Sigmoid colon (tissue), 4 donors: ENCODE results near the gene CCDC69.

Experiments used
- CTCF ChIP-seq, 4 experiments: fragments of 450-650 bp in 3 of 4; fragments of 200-600 bp in 1 of 4; IDR thresholded peaks; one replicate each; pipeline ENCODE4 v1.5.1; 2016 to 2019; ENCODE audit warnings: antibody characterized with exemption in 4 of 4, mild to moderate bottlenecking in 3 of 4, moderate library complexity in 2 of 4
- POLR2AphosphoS5 ChIP-seq, 4 donors: sonication (generic); formaldehyde crosslinking; IDR thresholded peaks; one replicate each; pipeline ENCODE4 v1.6.1; 2017; ENCODE audit warnings: antibody characterized with exemption in 4 of 4

- TF ChIP-seq POLR2AphosphoS5 (IDR thresholded peaks at IDR 0.05) (no peak), CTCF (IDR thresholded peaks at IDR 0.05) (peak in 1 of 4 experiments; percentile 22)
These were observed 4.1 kb downstream of the CCDC69 start for GRCh38 chr5:151219789-151220188.
